Glutamatergic neuron (in vitro differentiated cells): ENCODE results near the gene RGS9. TPM values are rescaled to one million over a fixed set of nuclear protein-coding genes. Genes with fewer than 3 reads are reported as not detected.
"Not testable (repeated sequence)": the region's sequence is repeated elsewhere in the genome, so short reads cannot be mapped to it uniquely, and the experiment has no call there.

Experiments
- DNase-seq: peaks from one replicate; pipeline ENCODE4 v3.0.0; 2022
- H3K27ac Mint-ChIP-seq: one replicate; pipeline ENCODE4 v1.8.0; 2020; ENCODE audit warnings: mild to moderate bottlenecking, mixed read lengths, inconsistent platforms; ENCODE audit not compliant: unreplicated experiment
- H3K27me3 Mint-ChIP-seq: one replicate; pipeline ENCODE4 v1.8.0; 2020; ENCODE audit warnings: mild to moderate bottlenecking, moderate library complexity, mixed read lengths, inconsistent platforms; ENCODE audit not compliant: unreplicated experiment
- H3K36me3 Mint-ChIP-seq: one replicate; pipeline ENCODE4 v1.8.0; 2020; ENCODE audit warnings: mild to moderate bottlenecking, mixed read lengths, inconsistent platforms; ENCODE audit not compliant: unreplicated experiment
- H3K4me1 Mint-ChIP-seq: one replicate; pipeline ENCODE4 v1.8.0; 2020; ENCODE audit warnings: mild to moderate bottlenecking, low read depth, mixed read lengths, inconsistent platforms; ENCODE audit not compliant: unreplicated experiment
- H3K4me3 Mint-ChIP-seq: one replicate; pipeline ENCODE4 v1.8.0; 2020; ENCODE audit warnings: mild to moderate bottlenecking, mixed read lengths, inconsistent platforms; ENCODE audit not compliant: unreplicated experiment
- H3K9me3 Mint-ChIP-seq: one replicate; pipeline ENCODE4 v1.8.0; 2020; ENCODE audit warnings: mild to moderate bottlenecking, moderate library complexity, mixed read lengths, inconsistent platforms; ENCODE audit not compliant: unreplicated experiment
- total RNA-seq: library from RNA; stranded (reverse); fragmentation: NEBNext Ultra II Directional; extraction: Animal tissue kit (Norgen Biotek cat#: 25700); gene quantifications from one replicate; pipeline ENCODE4 v1.2.1, GENCODE V29; 2021; ENCODE audit not compliant: unreplicated experiment
- TF ChIP-seq, protein P1 (sequence below): fragments of 200-600 bp; sonication (generic); IDR thresholded peaks from one replicate; pipeline ENCODE4 v1.5.0; 2021; ENCODE audit not compliant: partially characterized antibody, unreplicated experiment

RGS9 gene
- total RNA-seq, 1 donor from 2014 or later, result 2.4 TPM

DNA sequence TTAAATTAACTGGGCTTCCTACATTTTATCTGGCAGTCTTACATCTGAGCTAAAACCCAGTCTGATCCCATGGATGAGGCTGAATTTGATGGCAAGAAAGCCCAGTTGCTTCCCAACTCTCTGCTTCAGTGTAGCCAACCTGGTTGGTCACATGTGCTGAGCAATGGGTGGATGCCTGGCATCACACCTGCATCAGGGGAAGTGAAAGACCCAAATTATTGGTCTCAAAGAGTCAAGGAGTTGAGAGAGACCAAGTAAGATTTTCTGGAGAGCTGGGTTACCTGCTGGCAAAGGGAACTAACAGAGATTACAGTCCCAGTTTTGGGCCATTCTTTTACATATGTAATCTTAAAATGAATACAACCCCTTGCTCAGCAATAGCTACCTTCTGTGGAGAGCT, 38.8 kb downstream of the RGS9 start:
- Mint-ChIP-seq H3K27ac (no peak overlapping the region), H3K36me3 (no peaks in the 10 kb centered on the region), H3K9me3 (no peaks in the 10 kb centered on the region), H3K27me3 (peaks cover 4% of the 10 kb centered on the region), H3K4me1 (peaks cover 15% of the 10 kb centered on the region), H3K4me3 (no peak overlapping the region)
- DNase-seq, result no peak
- TF ChIP-seq, protein P1, sequence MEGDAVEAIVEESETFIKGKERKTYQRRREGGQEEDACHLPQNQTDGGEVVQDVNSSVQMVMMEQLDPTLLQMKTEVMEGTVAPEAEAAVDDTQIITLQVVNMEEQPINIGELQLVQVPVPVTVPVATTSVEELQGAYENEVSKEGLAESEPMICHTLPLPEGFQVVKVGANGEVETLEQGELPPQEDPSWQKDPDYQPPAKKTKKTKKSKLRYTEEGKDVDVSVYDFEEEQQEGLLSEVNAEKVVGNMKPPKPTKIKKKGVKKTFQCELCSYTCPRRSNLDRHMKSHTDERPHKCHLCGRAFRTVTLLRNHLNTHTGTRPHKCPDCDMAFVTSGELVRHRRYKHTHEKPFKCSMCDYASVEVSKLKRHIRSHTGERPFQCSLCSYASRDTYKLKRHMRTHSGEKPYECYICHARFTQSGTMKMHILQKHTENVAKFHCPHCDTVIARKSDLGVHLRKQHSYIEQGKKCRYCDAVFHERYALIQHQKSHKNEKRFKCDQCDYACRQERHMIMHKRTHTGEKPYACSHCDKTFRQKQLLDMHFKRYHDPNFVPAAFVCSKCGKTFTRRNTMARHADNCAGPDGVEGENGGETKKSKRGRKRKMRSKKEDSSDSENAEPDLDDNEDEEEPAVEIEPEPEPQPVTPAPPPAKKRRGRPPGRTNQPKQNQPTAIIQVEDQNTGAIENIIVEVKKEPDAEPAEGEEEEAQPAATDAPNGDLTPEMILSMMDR, result no peak

DNA sequence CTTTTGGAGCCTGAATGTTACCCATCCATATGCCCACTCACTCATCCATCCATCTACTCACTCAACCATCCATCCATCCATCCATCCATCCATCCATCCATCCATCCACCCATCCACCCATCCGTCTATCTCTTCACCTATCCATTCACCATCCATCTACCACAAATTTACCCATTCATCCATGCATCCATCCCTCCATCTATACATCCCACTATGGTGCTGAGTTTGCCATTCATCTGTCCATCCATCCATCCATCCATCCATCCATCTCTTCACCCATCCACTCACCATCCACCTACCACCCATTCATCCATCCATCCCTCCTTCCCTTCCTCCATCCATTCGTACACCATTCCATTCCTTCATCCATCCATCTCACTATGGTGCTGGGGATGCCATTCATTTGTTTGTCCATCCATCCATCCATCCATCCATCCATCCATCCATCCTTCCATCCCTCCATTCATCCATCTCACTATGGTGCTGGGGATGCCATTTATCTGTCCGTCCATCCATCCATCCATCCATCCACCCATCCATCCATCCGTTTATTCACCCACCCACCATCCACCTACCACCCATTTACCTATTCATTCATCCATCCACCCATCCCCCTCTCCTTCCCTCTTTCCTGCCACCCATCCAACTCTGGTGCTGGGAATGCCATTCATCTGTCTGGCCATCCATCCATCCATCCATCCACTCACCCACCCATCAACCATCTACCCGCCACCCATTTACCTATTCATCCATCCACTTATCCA, 39.7 kb downstream of the RGS9 start:
- Mint-ChIP-seq H3K9me3 (no peaks in the 10 kb centered on the region), H3K4me1 (peaks cover 15% of the 10 kb centered on the region), H3K27ac (no peak overlapping the region), H3K27me3 (peaks cover 4% of the 10 kb centered on the region), H3K36me3 (no peaks in the 10 kb centered on the region), H3K4me3 (no peak overlapping the region)
- DNase-seq, result no peak
- TF ChIP-seq, protein P1, result no peak

DNA sequence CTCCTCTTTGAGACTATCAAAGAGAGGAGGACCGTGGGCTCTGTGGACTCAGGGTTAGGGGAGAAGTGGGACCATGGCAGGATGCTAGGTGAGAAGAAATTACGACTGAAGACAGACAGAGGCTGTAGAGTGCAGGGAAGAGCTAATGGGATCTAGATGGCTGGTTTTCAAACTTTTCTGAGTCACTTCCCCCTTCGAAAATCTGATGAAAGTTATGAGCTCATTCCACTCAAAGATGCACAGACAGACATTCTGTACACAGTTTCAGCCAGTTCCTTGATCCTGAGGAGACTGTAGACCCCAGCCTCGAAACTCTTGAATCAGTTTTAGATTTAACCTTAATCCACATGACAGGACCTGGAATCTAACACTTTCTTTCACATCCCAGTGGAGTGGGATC, 40.7 kb downstream of the RGS9 start:
- no peak overlapping the region for H3K27ac Mint-ChIP-seq
- H3K9me3 Mint-ChIP-seq, result no peaks in the 10 kb centered on the region
- TF ChIP-seq, protein P1, result no peak
- peaks cover 15% of the 10 kb centered on the region for H3K4me1 Mint-ChIP-seq
- DNase-seq, result no peak
- peaks cover 2% of the 10 kb centered on the region for H3K27me3 Mint-ChIP-seq
- H3K36me3 Mint-ChIP-seq, result no peaks in the 10 kb centered on the region
- H3K4me3 Mint-ChIP-seq, result no peak overlapping the region

DNA sequence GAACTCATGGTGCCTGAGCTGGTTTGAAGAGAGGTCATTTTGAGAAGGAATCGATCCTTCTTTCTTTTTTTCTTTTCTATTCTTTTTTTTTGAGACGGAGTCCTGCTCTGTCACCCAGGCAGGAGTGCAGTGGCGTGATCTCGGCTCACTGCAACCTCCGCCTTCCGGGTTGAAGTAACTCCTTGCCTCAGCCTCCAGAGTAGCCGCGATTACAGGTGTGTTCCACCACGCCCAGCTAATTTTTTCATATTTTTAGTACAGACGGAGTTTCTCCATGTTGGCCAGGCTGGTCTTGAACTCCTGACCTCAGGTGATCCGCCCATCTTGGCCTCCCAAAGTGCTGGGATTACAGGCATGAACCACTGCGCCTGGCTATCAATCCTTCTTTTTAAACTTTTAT, 43.1 kb downstream of the RGS9 start:
- H3K27ac Mint-ChIP-seq, result not testable (repeated sequence)

DNA sequence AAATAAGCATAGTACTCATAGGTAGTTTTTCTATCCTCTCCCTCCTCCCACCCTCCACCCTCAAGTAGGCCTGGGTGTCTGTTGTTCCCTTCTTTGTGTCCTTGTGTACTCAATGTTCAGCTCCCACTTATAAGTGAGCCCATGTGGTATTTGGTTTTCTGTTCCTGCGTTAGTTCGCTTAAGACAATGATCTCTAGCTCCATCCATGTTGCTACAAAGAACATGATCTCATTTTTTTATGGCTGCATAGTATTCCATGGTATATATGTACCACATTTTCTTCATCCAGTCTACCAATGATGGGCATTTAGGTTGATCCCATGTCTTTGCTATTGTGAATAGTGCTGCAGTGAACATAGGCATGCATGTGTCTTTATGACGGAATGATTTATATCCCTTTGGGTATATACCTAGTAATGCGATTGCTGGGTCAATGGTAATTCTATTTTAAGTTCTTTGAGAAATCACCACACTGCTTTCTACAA, 43.6 kb downstream of the RGS9 start:
- not testable (repeated sequence) for DNase-seq, H3K36me3 Mint-ChIP-seq, H3K27me3 Mint-ChIP-seq, H3K4me3 Mint-ChIP-seq, H3K27ac Mint-ChIP-seq, H3K9me3 Mint-ChIP-seq
- H3K4me1 Mint-ChIP-seq, result peaks cover 11% of the 10 kb centered on the region

More for the DNA sequence above, 43.1 kb downstream of the RGS9 start:
- DNase-seq, H3K9me3 Mint-ChIP-seq, H3K27me3 Mint-ChIP-seq, H3K36me3 Mint-ChIP-seq, H3K4me3 Mint-ChIP-seq: not testable (repeated sequence)
- H3K4me1 Mint-ChIP-seq, result peaks cover 11% of the 10 kb centered on the region
